GM18498 (cell line): ENCODE data around the gene CS.

Source experiments
- ATAC-seq: cut with Tn5 transposase; IDR thresholded peaks from one replicate; pipeline ENCODE4 v1.9.1; 2021; ENCODE audit warnings: mild to moderate bottlenecking, moderate library complexity; ENCODE audit not compliant: unreplicated experiment

Gene CS

DNA sequence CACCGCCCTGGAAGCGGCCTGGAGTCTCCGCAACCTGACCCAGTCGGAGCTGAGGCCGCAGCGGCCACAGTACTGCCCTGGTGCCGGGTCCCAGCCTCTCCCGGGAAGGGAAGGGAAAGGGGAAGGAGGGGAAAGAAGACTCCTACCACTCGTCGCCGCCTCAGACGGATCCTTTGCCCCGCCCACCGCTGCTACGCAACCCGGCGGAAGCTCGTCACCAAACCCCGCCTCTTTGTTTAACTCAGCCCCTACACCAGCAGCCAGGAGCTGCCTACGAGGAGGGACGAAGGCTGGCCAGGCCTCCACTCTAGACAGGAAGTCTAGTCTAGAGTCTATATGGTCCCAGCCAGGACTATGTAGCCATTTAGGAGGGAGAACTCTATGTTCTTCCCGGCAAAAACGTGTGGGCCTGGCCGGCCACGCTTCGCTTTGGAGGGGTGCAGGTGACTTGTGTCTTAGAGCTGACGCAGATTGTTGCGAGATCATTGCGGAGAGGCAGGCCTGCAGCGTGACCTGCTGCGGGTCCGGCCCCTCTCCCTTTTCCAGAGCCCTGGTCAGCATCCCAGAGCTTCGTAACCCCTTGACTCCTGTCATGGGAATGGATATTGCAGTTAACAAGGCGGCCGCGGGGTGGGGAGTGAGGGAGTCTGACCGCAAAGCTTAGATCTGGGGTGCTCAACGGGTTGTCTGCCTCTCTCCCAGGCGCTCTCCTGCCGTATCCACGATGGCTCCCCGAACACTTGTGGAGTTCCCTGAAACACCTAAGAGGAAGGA, 78.2 kb downstream of the CS start, which contains the start of gene RNF41:
Gene RNF41 (minus strand): TSS at position 166 of the 774 bp plus-strand sequence. CDS start 7,875 bp downstream, outside the sequence.
- peak; percentile 79 for ATAC-seq
